ENCODE results near the gene DHRS7B.
"Not testable (repeated sequence)": the region's sequence is repeated elsewhere in the genome, so short reads cannot be mapped to it uniquely, and the experiment has no call there.

DHRS7B gene

DNA sequence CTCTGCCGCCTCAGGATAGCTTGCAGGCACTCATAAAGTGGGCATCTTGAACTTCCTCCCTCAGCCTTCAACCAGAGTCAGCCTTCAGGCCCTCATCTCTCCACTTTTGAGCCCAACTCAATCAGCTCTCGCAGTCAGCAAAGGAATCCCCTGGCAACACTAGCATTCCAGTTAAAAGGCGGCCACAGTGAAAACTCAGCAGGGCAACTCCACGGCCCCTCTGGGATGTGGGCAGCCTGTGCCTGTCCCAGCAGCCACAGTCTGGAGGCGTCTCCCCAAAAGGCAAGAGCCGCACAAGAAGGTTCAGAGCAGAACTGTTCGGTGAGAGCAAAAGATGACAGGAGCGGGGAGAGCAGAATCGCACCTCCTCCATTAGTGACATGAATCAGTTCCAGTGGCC lies 78.2 kb downstream of the DHRS7B start:
- no peak for DNase-seq (ENCODE audit: low read depth in 2 of 3, low spot score in 1 of 3)

DNA sequence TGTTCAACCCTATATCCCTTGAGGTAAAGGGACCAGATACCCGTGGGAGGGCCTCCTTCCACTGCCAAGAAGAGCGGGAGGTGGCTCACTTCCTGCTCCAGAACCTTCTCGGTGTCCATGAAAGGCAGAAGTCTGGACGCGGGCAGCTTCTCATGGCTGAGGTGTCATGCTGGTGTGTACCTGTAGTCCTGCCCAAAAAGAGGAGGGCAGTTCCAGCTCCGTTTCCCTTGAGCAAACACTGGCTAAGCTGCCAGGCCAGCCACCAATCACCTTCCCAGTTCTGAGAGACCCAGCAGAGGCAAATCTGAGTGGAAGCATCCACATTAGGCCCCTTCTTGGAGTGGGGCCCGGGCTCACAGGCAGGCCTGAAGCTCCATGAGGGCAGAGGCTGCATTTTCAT lies 81.6 kb downstream of the DHRS7B start:
- no peak for DNase-seq (ENCODE audit: low read depth in 2 of 3, low spot score in 1 of 3)

DNA sequence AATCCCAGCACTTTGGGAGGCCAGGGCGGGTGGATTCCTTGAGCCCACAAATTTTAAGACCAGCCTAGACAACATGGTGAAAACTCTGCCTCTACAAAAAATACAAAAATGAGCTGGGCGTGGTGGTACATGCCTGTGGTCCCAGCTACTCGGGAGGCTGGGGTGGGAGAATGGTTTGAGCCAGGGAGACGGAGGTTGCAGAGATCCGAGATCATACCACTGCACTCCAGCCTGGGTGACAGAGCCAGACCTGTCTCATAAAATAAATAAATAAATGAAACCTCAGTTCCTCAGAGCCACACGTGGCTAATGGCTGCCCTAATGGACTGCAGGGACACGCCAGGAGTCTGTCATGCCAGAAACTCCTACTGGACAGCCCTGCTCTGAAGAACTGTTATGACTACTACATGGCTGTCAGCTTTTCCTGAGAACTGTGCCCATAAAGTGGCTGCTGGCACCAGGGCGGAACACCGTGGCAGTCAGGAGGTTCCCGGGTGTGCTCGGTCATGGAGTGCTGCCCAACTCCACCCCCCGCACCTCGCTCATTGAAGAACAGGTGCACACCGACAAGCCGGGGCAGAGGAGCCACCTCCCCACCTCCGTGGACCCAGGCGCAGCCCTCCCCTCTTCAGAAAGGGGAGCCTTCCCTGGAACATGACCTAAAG lies 82.9 kb downstream of the DHRS7B start:
- no peak for DNase-seq (ENCODE audit: low read depth in 2 of 3, low spot score in 1 of 3)

DNA sequence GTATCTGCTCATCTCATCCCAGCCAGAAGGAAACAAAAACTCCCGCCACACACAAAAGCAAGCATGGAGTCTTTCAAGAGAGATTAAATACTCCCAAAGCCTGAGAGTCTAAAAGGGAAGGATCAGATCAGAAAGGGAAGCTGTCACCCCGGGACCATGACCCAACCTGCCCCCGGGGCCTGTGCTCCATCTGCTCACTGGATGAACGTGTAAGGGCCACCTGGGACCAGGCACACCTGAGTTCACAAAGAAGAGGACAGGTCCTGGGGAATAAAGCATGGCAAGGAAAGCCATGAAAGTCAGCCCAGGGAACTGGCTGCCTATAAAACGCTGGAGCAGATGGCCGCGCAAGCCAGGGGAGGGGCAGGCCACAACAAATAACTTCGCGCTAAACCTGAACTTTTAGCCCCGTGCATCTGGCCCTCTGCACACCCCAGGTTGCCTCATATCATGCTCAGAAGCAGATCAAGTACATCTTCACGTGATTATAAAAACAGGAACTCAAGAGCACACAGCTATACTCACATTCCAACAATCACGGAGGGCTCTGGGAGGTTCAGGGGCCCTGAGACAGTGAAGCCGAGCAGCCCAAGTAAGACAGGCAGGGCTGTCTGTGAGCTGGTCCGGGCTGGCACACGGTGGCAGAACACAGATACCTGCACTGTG lies 83.8 kb downstream of the DHRS7B start:
- DNase-seq (ENCODE audit: low read depth in 2 of 3, low spot score in 1 of 3): no peak

DNA sequence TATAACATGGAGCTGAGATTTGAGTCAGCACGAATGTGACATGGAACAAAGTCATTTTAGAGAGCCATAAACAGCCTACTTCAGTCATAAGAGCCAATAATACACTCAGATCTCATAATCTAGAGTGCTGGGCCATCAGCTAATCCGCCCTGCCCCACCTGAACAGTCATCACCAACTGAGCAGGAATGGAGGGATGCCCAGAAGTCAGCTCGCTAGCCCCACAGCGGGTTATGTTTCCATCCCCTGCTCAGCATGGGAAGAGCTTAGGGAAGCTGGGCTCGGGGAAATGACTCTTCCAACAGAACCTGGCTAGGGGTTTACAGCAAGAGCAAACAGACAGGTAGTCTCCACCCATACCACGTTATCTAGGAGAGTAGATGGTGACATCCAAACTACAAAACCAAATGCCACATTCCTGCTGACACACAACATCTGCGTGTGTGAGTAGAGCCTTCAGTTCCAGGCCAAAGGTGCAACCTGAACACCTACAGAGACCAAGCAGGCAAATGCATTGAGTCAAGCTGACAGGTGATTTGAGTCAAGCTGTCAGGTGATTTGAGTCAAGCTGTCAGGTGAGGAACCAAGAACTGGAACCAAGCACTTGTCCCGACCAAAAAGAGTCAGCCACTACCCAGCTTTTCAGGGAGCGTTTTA lies 85.2 kb downstream of the DHRS7B start:
- no peak for DNase-seq (ENCODE audit: low read depth in 2 of 3, low spot score in 1 of 3)

- no peak for DNase-seq (ENCODE audit: low read depth in 2 of 3, low spot score in 1 of 3)
Measured at GRCh38 chr17:21212826-21213637, 86.3 kb downstream of the DHRS7B start.

DNA sequence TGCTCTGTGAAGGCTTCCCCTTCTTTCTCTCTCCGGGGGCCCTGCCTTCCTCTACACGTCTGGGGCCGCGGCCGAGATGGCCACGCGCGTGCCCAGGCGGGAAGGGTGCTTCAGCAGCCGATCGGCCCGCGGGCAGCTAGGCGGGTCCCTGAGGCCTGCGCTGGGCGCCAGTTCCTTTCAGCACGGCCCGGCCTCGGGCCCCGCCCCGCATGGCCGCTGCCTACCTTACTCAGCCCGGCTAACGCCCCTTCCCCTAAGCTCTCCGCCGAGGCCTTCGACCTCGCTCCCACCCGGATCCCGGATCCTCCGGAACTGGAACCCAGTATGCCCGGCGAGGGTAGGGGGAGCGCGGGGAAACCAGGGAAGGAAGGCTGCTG lies 86.9 kb downstream of the DHRS7B start:
- peak in 1 of 3 donors; percentile 24 for DNase-seq (ENCODE audit: low read depth in 2 of 3, low spot score in 1 of 3)

- DNase-seq (ENCODE audit: low read depth in 2 of 3, low spot score in 1 of 3): peak; percentile 89 to 95 (median 90)
Measured at GRCh38 chr17:21214015-21214776, 87.4 kb downstream of the DHRS7B start, which contains the start of gene TMEM11. Gene TMEM11, minus strand, starts transcription at chr17:21214161. Its CDS starts 9 bp downstream, at chr17:21214152.

GRCh38 chr17:21214777-21215541 lies 88.2 kb downstream of the DHRS7B start:
- DNase-seq (ENCODE audit: low read depth in 2 of 3, low spot score in 1 of 3): peak in 2 of 3 donors; percentile 8 to 11

GRCh38 chr17:21215935-21216334 lies 89.2 kb downstream of the DHRS7B start:
- no peak for DNase-seq (ENCODE audit: low read depth in 2 of 3, low spot score in 1 of 3)

DNA sequence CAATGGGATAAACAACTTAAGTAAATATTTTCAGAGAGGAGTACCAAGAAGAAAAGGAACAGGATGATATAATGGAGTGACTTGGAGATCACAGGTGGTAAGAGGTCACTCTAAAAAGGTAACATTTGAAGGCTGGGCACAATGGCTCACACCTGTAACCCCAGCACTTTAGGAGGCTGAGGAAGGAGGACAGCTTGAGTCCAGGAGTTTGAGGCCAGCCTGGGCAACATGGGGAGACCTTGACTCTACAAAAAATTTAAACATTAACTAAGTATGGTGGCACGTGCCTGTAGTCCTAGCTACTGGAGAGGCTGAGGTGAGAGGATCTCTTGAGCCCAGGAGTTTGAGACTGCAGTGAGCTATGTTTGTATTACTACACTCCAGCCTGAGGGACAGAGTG lies 90.6 kb downstream of the DHRS7B start:
- DNase-seq (ENCODE audit: low read depth in 2 of 3, low spot score in 1 of 3): no peak

DNA sequence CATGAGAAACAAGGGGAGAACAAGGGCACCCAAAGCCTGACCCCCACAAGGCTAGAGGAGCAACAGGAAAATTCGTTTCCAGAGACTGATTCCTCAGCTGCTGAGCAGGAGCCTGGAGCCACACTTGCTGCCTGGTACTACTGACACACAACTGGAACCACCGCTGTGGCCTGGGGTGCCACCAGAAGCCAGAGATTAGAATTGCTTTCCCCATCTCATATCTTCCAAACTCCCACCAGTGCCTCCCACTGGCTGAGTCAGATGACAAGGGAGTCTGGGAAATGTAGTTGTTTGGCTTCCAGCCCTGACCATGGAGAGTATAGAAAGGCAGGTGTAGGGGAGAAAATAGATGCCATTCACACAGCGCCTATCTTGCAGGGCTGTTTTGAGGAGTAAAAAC lies 91.3 kb downstream of the DHRS7B start:
- peak; percentile 30 to 46 (median 33) for DNase-seq (ENCODE audit: low read depth in 2 of 3, low spot score in 1 of 3)

DNA sequence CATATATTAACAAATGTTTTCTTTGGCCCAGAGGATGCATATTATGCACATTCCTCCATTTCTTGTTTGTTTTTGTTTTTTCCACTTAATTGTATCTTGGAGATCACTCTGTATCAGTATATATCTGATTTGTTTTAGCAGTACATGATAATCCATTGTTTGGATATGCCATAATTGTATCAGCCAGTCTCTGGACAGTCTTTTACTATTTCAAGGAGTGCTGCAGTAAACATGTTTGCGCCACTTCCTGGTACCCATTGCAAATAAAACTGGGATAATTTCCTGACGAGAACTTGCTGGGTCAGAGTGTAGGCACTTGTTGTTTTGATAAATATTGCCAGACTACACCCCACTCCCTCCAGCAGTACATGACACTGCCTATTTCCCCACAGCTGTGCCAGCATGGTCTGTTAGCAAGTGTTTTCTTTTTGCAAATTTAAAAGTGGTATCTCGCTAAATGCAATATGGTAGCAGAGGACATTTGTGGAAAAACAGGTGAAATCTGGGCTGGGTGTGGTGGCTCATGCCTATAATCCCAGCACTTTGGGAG lies 92.1 kb downstream of the DHRS7B start:
- DNase-seq (ENCODE audit: low read depth in 2 of 3, low spot score in 1 of 3): no peak

GRCh38 chr17:21223086-21223485 lies 96.3 kb downstream of the DHRS7B start:
- DNase-seq (ENCODE audit: low read depth in 2 of 3, low spot score in 1 of 3): no peak

GRCh38 chr17:21227277-21227676 lies 100.5 kb downstream of the DHRS7B start:
- not testable (repeated sequence) for DNase-seq (ENCODE audit: low read depth in 2 of 3, low spot score in 1 of 3)

DNA sequence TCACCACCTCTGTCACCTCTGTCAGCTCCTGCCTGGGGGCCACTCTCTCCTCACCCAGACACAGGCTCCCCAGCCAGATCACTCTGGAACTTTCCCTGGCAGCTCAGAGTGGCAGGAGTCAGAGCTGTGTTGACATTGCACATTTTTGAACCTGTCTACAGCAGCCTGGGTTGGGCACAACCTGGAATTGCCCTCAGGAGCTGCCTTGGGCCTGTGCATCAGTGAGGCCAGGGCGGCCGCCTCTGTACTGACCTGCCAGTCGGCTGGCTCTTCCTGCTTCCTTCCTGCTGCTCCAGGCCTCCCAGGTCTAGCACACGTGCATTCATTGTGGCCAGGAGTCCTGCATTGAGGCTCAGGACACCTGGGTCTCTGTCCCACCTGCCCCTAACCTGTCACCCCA lies 101.3 kb downstream of the DHRS7B start:
- DNase-seq (ENCODE audit: low read depth in 2 of 3, low spot score in 1 of 3): no peak

DNA sequence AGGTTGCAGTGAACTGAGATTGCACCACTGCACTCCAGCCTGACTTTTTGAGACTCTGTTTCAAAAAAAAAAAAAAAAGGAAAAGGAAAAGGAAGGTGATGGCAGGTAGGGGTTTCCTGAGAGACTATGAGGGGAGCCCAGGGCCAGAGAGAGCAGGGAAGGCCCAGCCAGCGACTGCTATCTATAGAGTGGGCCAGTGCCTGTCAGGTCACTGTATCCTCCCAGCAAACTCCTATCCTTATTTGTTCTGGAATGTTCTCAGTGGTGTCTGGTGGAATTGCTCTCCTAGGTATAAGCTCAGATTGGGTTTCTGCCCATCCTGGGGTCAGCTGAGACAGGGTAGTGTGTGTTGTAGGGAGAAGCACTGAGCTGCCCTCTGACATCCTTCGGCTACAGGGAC lies 102.1 kb downstream of the DHRS7B start:
- no peak for DNase-seq (ENCODE audit: low read depth in 2 of 3, low spot score in 1 of 3)

DNA sequence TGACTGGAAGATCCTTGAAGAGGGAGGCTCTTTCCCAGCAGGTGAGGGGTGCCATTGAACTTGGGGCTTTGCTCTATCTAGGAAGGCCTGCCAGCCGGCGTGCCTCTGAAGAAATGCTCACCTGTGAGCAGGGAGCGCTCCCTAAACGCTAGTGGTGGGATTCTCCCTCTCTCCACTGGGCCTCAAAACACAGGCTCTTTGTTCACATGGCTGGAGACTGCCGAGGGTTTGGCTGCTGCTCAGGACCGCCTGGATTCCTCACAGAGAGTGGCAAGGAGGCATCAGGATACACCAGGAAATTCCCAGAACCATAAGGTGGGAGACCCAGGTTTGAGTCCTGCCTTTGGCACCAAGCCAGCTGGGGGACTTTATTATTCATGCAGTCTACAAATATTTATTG lies 104.8 kb downstream of the DHRS7B start:
- no peak for DNase-seq (ENCODE audit: low read depth in 2 of 3, low spot score in 1 of 3)

GRCh38 chr17:21232033-21232749 lies 105.4 kb downstream of the DHRS7B start:
- no peak for DNase-seq (ENCODE audit: low read depth in 2 of 3, low spot score in 1 of 3)

Data from stimulated activated CD4-positive, alpha-beta T cell treated with anti-CD3 and anti-CD28 coated beads, Interleukin-12 subunit alpha, Interleukin-12 subunit beta, amount 100 ng/mL, for 48 hours (primary cell).